ENCODE measurements around the gene ST6GAL2.

ST6GAL2 gene

GRCh38 chr2:106899786-106900530 is 14.0 kb upstream of the ST6GAL2 start:
- H3F3A ChIP-seq (ENCODE audit: control insufficient read depth, insufficient read depth): no peaks in the 10 kb centered on the region
- no peaks in the 10 kb centered on the region for H3K4me1 ChIP-seq (ENCODE audit: control insufficient read depth, low read length)
- no peak overlapping the region for H3K4me3 ChIP-seq (ENCODE audit: low read length)
- no peak overlapping the region for H3K27ac ChIP-seq (ENCODE audit: low read depth, low read length)
- no peaks in the 10 kb centered on the region for H4K20me1 ChIP-seq (ENCODE audit: control insufficient read depth, insufficient read depth, low read depth, low read length)
- H3K36me3 ChIP-seq (ENCODE audit: control insufficient read depth, low read length): no peaks in the 10 kb centered on the region
- no peak overlapping the region for H3K4me2 ChIP-seq (ENCODE audit: low read length)
- TF ChIP-seq CTCF (IDR thresholded peaks at IDR 0.05; ENCODE audit: low read depth, low read length, poor library complexity, severe bottlenecking) (no peak), EZH2phosphoT487 (IDR thresholded peaks at IDR 0.05; ENCODE audit: borderline replicate concordance, low read length) (no peak)
- no peaks in the 10 kb centered on the region for H3K9me2 ChIP-seq (replicated peaks; ENCODE audit: control insufficient read depth, low read length)
- no peaks in the 10 kb centered on the region for H3K27me3 ChIP-seq (ENCODE audit: control insufficient read depth, low read length)
- no peaks in the 10 kb centered on the region for H3K9me3 ChIP-seq (ENCODE audit: control insufficient read depth, insufficient read depth, low read length)
- no peaks in the 10 kb centered on the region for H3K79me2 ChIP-seq (ENCODE audit: control insufficient read depth, low read length)

- Histone ChIP-seq H4K20me1 (ENCODE audit: control insufficient read depth, insufficient read depth, low read depth, low read length) (no peaks in the 10 kb centered on the region), H3K27ac (ENCODE audit: low read depth, low read length) (no peak overlapping the region), H3K27me3 (ENCODE audit: control insufficient read depth, low read length) (no peaks in the 10 kb centered on the region), H3K4me2 (ENCODE audit: low read length) (no peak overlapping the region), H3K36me3 (ENCODE audit: control insufficient read depth, low read length) (no peaks in the 10 kb centered on the region), H3K9me3 (ENCODE audit: control insufficient read depth, insufficient read depth, low read length) (no peaks in the 10 kb centered on the region), H3K9me2 (replicated peaks; ENCODE audit: control insufficient read depth, low read length) (no peaks in the 10 kb centered on the region), H3F3A (ENCODE audit: control insufficient read depth, insufficient read depth) (no peaks in the 10 kb centered on the region), H3K79me2 (ENCODE audit: control insufficient read depth, low read length) (no peaks in the 10 kb centered on the region), H3K4me3 (ENCODE audit: low read length) (no peak overlapping the region), H3K4me1 (ENCODE audit: control insufficient read depth, low read length) (no peaks in the 10 kb centered on the region)
- TF ChIP-seq CTCF (IDR thresholded peaks at IDR 0.05; ENCODE audit: low read depth, low read length, poor library complexity, severe bottlenecking) (no peak), EZH2phosphoT487 (IDR thresholded peaks at IDR 0.05; ENCODE audit: borderline replicate concordance, low read length) (no peak)
Observed at GRCh38 chr2:106894545-106894944, 8.6 kb upstream of the ST6GAL2 start.

GRCh38 chr2:106892048-106892447 is 6.1 kb upstream of the ST6GAL2 start:
- Histone ChIP-seq H3K4me2 (ENCODE audit: low read length) (no peak overlapping the region), H4K20me1 (ENCODE audit: control insufficient read depth, insufficient read depth, low read depth, low read length) (no peaks in the 10 kb centered on the region)

More at GRCh38 chr2:106892048-106892447, 6.1 kb upstream of the ST6GAL2 start:
- Histone ChIP-seq H3K27ac (ENCODE audit: low read depth, low read length) (no peak overlapping the region), H3K79me2 (ENCODE audit: control insufficient read depth, low read length) (no peaks in the 10 kb centered on the region), H3K27me3 (ENCODE audit: control insufficient read depth, low read length) (no peaks in the 10 kb centered on the region), H3K36me3 (ENCODE audit: control insufficient read depth, low read length) (no peaks in the 10 kb centered on the region), H3K9me3 (ENCODE audit: control insufficient read depth, insufficient read depth, low read length) (peaks cover 6% of the 10 kb centered on the region; the same call in 1 of the 2 replicates), H3K9me2 (replicated peaks; ENCODE audit: control insufficient read depth, low read length) (no peaks in the 10 kb centered on the region), H3K4me3 (ENCODE audit: low read length) (no peak overlapping the region), H3F3A (ENCODE audit: control insufficient read depth, insufficient read depth) (no peaks in the 10 kb centered on the region), H3K4me1 (ENCODE audit: control insufficient read depth, low read length) (no peaks in the 10 kb centered on the region)
- TF ChIP-seq EZH2phosphoT487 (IDR thresholded peaks at IDR 0.05; ENCODE audit: borderline replicate concordance, low read length) (no peak), CTCF (IDR thresholded peaks at IDR 0.05; ENCODE audit: low read depth, low read length, poor library complexity, severe bottlenecking) (no peak)

All from DOHH2 (cell line).